GM10847 (cell line): Measurements from ENCODE around the gene CST9.

Experiments used
- POLR2A ChIP-seq: IDR thresholded peaks from 2 replicates; pipeline ENCODE4 v1.6.1; 2011; ENCODE audit not compliant: insufficient read length; ENCODE audit errors: extremely low read depth

CST9 gene, protein sequence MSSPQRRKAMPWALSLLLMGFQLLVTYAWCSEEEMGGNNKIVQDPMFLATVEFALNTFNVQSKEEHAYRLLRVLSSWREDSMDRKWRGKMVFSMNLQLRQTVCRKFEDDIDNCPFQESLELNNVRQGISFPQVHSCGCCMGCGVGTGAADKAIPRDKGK

DNA sequence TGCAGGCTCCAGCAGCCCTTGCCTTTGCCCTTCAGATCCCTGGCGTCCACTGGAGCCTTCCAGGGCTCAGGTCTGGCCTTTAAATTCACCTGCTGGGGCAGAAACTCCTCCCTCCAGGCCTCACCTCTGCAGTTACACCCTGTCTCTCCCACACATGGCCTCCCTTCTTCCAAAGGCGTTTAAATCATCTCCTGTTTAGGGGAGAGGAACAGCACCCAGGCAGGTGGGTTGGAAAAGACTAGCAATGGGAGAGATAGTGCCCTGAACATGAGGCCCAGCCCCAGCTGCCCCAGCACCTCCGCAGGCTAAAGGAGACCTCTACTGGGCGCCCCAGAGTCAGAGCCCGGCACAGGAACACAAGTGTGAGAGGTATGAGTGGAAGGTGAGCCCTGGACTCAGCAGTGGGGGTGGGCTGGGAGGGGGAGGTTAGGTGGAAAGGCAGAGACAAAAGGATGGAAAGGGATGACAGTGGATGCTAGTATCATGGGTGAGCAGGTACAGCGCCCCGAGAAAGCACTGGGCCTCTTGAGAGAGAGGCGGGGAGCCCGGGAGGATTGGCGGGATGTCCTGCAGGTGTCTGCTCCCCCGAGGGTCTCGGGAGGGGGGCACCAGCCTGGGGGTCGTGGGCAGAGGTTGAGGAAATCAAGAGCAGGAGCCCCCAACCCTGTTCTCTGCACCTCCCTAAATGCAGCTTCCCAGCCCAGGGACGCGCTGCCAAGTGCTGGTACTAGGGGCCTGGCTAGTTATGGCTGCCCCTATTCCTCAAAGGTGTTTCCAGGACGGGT lies at the start of gene CST9:
CST9 (minus strand) TSS at position 51 of the 785 bp plus-strand sequence. CDS start 53 bp downstream, outside the sequence.
- no peak for TF ChIP-seq POLR2A

DNA sequence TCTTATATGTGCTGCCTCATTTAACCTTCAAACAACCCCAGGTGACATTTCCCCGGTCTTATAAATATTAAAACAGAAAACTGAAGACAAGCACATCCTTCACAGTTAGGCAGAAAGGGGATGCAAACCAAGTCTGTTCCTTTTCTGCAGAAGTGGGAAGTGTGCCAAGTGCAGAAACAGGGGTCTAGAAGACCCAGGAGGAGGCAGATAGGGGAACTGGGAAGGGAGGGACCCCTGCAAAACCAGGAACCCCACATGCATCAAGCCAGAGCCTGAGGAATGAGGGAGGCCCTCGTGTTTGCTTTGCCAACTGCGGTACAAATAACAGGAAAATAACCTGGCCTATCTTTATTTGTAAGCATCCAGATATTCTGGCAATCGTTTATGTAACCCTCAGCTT lies 49.0 kb upstream of the CST9 start:
- no peak for TF ChIP-seq POLR2A

DNA sequence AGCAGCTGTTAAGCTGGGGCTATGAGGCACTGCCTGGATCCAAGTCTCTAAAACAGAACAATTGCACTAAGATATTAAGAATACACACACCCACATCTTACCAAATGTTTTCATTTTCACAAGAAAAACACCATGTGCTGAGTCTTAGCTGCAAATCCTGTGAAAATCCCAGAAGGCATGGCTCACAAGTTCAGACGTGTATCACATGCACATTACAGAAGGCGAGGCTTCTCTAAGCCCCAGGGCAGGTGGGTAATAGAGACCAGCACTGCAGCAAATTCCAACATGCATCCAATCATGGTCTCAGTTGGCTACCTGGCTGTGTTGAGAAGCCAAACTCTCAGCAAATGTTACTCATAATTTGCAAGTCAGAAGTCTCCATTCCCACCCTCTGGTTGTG lies 48.3 kb upstream of the CST9 start:
- TF ChIP-seq POLR2A: no peak

DNA sequence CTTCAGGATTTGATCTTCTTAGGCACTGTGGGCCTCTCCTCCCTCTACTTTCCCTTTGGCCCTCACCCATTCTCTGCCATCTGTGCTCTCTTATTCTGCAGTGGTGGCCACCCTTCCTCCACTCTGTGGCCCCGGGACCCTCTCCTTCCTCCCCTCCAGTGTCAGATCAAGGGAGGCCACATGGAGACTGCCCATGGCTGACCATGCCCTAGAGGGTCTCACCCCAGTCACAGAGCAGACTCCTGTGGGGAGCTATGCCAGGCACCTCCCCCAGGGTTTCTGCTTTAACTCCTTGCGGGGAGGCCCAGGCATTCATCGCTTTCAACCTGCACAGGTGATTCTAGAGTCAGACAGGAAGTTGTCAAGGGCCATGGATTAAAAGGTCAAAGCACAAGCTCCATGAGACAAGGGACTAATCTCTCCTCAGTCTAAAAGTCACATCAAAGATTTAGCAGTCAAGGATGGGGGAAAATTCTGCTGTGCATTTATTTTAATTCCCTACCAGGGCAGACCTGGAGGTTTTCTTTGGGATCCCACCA lies 47.8 kb upstream of the CST9 start:
- TF ChIP-seq POLR2A: no peak

DNA sequence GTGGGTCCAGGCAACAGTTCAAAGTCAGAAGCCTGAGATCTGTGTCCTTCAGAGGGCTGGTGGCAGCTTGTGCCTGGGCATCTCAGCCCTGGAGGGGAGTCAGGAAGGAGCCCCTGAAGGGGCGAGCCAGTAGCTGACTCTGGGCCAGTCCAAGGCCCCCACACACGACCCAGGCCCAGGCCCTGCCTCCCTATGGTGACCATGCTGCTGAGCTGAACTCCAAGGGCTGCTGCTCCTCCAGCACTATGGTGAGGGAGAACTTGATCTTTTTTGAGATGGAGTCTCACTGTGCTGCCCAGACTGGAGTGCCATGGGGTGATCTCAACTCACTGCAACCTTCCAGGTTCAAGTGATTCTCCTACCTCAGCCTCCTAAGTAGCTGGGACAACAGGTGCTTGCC lies 47.2 kb upstream of the CST9 start:
- no peak for TF ChIP-seq POLR2A

DNA sequence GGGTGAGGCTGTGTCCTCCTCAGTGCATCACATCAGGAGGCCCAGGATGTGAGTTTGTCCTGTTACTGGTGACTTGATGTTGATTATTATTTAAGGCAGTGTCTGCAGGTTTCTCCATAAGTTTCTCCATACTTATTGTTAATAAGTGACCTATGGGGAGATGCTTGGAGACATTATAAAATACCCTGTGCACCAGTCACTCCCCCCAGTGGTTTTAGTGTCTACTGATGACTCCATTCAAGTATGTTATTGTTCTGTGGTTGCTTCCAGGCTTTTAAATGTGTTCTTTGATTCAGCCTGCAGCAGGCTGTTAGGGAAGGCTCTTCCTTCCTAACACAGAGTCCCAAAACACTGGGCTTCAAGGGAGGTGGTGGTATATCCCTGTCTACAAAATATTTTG lies 46.7 kb upstream of the CST9 start:
- no peak for TF ChIP-seq POLR2A

DNA sequence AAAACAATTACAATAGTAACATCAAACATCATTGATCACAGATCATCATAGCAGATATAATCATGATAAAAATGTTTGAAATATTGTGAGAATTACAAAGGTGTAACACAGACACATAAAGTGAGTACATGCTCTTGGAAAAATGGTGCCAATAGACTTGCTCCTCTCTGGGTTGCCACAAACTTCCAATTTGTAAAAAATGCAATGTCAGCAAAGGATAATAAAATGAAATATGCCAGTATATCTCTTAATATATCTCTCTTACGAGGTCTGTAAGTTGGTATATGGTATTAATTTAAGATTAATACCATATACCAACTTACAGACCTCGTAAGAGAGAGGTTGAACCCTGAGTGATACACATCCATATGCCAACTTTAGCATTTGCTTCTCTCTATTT lies 45.4 kb upstream of the CST9 start:
- TF ChIP-seq POLR2A: no peak

DNA sequence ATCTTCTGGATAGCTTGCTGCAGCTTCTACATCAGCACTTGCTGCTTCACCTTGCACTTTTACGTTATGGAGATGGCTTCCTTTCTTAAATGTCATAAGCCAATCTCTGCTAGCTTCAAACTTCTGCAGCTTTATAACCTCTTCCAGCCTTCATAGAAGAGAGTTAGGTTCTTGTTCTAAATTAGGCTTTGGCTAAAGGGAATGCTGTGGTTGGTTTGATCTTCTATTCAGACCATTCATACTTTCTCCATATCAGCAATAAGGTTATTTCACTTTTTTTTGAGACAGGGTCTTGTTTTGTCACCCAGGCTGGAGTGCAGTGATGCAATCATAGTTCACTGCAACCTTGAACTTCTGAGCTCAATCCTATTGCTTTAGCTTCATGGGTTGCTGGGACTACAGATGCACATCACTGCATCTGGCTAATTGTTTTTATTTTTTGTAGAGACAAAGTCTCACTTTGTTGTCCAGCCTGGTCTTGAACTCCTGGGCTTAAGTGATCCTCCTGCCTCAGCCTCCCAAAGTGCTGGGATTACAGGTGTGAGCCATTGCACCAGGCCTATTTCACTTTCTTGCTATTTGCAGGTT lies 44.2 kb upstream of the CST9 start:
- no peak for TF ChIP-seq POLR2A

DNA sequence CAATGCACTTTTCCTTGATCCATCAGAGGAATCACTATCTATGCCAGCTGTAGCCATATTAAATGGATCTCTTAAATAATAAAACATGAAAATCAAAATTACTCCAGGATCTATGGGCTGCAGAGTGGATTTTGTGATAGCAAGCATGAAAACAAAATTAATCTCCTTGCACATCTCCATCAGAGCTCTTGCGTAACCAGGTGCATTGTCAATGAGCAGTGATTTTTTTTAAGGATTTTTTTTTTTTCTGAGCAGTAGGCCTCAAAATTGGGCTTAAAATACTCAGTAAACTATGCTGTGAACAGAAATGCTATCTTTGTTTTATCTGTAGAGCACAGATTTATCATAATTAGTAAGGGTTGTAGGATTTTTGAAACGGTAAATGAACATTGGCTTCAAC lies 43.5 kb upstream of the CST9 start:
- TF ChIP-seq POLR2A: no peak

DNA sequence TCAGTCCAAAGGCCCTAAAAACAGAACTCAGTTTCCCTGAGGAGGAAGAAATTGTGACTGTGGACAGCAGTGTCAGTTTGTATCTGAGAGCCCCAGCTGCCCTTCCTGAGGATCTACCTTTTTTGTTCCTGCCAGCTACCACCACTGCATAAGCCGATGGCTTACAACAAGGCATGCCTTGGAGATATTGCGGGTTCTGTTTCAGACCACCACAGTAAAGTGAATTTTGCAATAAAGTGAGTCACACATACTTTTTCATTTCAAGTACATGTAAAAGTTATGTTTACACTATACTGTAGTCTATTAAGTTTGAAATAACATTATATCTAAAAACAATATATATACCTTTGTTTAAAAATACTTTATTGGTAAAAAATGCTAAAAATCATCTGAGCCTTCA lies 41.6 kb upstream of the CST9 start:
- no peak for TF ChIP-seq POLR2A

DNA sequence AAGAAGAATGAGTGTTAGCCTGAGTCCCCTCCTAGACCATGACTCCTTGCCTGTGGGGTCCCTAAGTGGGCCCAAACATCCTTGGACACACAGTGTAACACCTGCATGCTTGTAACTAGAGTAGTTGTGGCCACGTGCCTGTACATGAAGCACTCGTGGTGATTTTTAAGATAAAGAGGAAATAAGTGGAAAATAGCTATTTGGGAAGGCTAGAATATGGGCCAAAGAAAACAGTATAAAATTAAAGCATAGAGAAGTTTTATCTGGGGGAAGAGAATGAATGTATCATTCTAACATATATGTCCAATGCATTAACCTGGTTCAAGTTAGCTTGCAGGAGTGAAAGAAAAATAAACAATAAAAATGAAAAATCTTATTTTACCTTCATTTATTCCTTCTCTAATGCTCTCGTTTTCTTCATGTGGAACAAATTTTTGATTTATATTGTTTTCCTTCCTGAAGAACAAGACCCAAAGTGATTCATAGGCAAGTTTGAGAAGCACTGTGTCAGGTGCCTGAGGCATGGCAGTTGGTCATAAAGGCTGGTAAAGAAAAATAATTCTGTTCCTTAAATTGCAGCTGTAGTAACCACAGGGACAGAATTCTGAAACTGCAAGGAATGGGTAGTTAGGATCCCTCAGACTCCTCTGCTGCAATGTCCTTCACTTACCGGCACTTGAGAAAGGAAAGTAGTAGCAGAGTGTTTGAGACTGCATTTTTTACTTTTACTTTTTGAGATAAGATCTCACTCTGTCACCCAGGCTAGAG lies 40.6 kb upstream of the CST9 start:
- no peak for TF ChIP-seq POLR2A

DNA sequence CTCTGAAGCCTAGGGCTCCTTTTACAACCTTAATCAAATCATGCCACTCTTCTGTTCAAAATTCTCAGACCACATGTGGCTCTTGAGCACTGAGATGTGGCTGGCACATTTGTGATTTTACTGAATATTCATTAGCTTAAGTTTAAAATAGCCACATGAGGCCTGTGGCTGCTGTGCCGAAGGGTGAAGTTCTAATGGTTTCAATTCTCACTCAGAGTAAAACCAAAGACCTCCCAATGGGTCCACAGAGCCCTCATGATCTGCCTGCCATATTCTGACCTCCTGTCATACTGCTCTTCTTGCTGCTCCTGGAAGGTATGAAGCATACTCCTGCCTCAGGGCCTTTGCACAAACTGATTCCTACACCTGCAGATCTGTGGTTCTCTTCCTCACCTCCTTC lies 39.9 kb upstream of the CST9 start:
- TF ChIP-seq POLR2A: no peak

DNA sequence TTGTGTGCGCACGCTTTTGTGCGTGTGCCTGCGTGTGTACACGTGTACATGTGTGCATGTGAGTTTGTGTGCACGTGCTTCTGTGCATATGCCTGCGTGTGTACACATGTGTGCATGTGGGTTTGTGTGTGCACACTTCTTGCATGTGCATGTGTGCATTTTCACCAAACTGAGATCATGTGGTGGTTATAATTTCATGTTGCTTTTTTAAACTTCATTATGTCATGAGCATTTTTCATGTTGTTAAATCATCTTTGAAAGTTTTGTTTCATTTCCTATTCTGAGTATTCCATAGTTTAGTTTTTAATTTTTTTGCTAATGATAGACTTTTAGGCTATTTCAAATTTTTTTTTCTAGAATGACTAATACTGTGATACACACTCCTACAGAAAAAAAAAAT lies 38.4 kb upstream of the CST9 start:
- no peak for TF ChIP-seq POLR2A

DNA sequence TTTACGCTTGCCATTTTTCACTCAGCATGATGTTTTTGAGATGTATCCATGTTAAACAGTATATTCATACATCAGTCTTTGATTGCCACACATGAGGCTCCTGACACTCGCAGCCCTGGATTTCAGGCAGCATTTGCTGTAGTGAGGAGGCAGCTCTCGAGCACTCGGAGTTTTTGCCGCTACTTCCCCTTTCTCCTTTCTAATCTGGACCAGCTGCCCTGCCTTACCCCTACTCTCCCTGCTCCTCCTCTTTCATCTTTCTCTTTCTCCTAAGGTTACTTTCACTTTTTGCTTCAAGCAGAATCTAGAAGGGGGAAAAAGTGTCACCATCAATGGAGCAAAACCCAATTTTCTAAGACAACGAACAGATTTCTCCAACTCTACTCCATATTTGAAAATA lies 37.9 kb upstream of the CST9 start:
- no peak for TF ChIP-seq POLR2A

DNA sequence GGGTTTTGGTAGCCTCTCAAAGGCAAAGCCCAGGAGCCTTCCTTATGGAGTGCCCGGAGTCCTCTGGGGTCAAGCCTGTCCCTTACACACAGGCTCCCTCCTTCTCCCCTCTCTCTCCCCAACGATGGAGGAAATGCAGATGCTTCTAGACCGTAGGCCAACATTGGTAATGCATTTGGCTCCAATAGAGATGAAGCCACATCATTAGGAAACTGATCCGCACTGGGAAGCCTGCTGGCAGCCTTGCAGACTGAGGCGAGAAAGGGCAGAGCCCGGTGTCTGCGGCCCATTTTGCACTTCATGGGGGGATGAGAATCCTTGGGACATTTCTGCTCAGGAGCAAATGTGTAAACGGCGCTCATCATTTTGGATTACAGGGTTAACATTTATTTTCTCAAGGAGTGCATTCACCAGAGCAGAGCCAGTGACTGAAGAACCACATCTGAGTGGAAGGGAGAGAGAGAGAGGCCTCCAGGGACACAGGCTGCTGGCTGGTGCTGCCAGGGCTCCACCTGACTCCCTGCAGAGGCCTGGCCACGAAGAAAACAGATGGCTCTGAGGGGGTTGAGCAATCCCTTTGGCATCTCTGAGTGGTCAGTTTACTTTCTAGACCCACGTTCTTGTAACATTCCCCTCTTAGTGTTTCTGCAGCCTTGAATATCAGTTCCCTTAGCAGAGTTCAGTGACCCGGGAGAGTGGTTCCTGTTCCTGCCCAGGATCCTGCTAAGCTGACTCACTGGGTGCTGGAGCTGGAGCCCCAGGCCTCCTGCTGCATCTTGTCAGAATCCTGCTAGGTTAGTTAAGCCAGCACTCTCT lies 36.4 kb upstream of the CST9 start:
- TF ChIP-seq POLR2A: no peak
